H1 (cell line): ENCODE measurements around the gene SLC22A6. TPM values are rescaled to one million over a fixed set of nuclear protein-coding genes. Genes with fewer than 3 reads are reported as not detected.

Experiments used
- CTCF ChIA-PET: fragments of 300-600 bp; sonication (Branson Sonifier 250); formaldehyde crosslinking; loops from one replicate; lab custom pipeline; 2021; ENCODE audit not compliant: partially characterized antibody; lab: Charles Lee
- POLR2A ChIA-PET: fragments of 300-600 bp; sonication (Branson Sonifier 250); formaldehyde crosslinking; loops from one replicate; lab custom pipeline; 2021; ENCODE audit warnings: inconsistent platforms; ENCODE audit not compliant: partially characterized antibody; lab: Charles Lee
- DNase-seq, 2 experiments: peaks; one replicate each; pipeline versions ENCODE4 v3.0.0 to v3.0.0-alpha.2; 2010 to 2022; ENCODE audit warnings: low spot score in 2 of 2, low read depth in 1 of 2, mixed read lengths in 1 of 2
- FAIRE-seq: peaks from 2 replicates; lab custom pipeline; 2011; peaks lifted over from hg19 to GRCh38; lab: Jason Lieb, UNC
- H2AFZ ChIP-seq: 2 replicates; pipeline ENCODE4 v1.8.1; 2012; ENCODE audit warnings: low read length, inconsistent platforms
- H2AK5ac ChIP-seq: 2 replicates; pipeline ENCODE4 v1.6.1; 2013; ENCODE audit warnings: low read depth, low read length
- H2BK120ac ChIP-seq: replicated peaks from 2 replicates; pipeline ENCODE3; 2013; ENCODE audit warnings: low read depth, low read length, inconsistent platforms
- H2BK12ac ChIP-seq: 2 replicates; pipeline ENCODE4 v1.6.1; 2013; ENCODE audit warnings: low read depth, low read length
- H2BK15ac ChIP-seq: 2 replicates; pipeline ENCODE4 v1.6.1; 2013; ENCODE audit warnings: low read length
- H2BK20ac ChIP-seq: 2 replicates; pipeline ENCODE4 v1.6.1; 2013; ENCODE audit warnings: low read length
- H2BK5ac ChIP-seq: 2 replicates; pipeline ENCODE4 v1.6.1; 2013; ENCODE audit warnings: low read depth, low read length
- H3K14ac ChIP-seq: 2 replicates; pipeline ENCODE4 v1.6.1; 2013; ENCODE audit warnings: inconsistent platforms; ENCODE audit not compliant: insufficient read length
- H3K18ac ChIP-seq: 2 replicates; pipeline ENCODE4 v1.6.1; 2013; ENCODE audit warnings: low read length; ENCODE audit errors: extremely low read depth
- H3K23ac ChIP-seq: 2 replicates; pipeline ENCODE4 v1.6.1; 2013; ENCODE audit warnings: inconsistent platforms; ENCODE audit not compliant: insufficient read length
- H3K23me2 ChIP-seq: 2 replicates; pipeline ENCODE4 v1.6.1; 2013; ENCODE audit warnings: low read depth, low read length
- H3K27ac ChIP-seq: 2 replicates; pipeline ENCODE4 v1.6.1; 2011; ENCODE audit warnings: low read depth, low read length, inconsistent platforms
- H3K27me3 ChIP-seq, 4 experiments: replicated peaks in 1 of 4; 1 replicate in 1 of 4; 2 replicates in 3 of 4; pipeline versions ENCODE4 v1.6.1 to v1.8.1; 2011 to 2013; ENCODE audit warnings: low read length in 3 of 4, mild to moderate bottlenecking in 3 of 4, inconsistent platforms in 2 of 4, mixed read lengths in 2 of 4, moderate library complexity in 1 of 4; ENCODE audit not compliant: control insufficient read depth in 3 of 4, insufficient read depth in 3 of 4; ENCODE audit errors: extremely low read depth in 1 of 4
- H3K36me3 ChIP-seq, 4 experiments: 2 replicates each; pipeline versions ENCODE4 v1.6.1 to v1.8.1; 2011 to 2013; ENCODE audit warnings: mild to moderate bottlenecking in 4 of 4, low read length in 3 of 4, moderate library complexity in 2 of 4, control low read depth in 1 of 4, inconsistent platforms in 1 of 4; ENCODE audit not compliant: insufficient read depth in 4 of 4, control insufficient read depth in 2 of 4
- H3K4ac ChIP-seq: replicated peaks from 2 replicates; pipeline ENCODE3; 2013; ENCODE audit warnings: low read length, low read depth, mixed read lengths, inconsistent platforms; ENCODE audit not compliant: insufficient read length
- H3K4me1 ChIP-seq, 4 experiments: replicated peaks in 1 of 4; 1 replicate in 1 of 4; 2 replicates in 3 of 4; pipeline versions ENCODE4 v1.6.1 to v1.8.1; 2011 to 2013; ENCODE audit warnings: low read length in 3 of 4, inconsistent platforms in 2 of 4, mixed read lengths in 1 of 4; ENCODE audit not compliant: insufficient read depth in 4 of 4, control insufficient read depth in 3 of 4
- H3K4me2 ChIP-seq, 2 experiments: 2 replicates each; pipeline versions ENCODE4 v1.6.1 to v1.8.1; 2011 to 2013; ENCODE audit warnings: low read depth in 2 of 2, low read length in 2 of 2, control low read depth in 1 of 2, inconsistent platforms in 1 of 2, mild to moderate bottlenecking in 1 of 2; ENCODE audit not compliant: insufficient read depth in 1 of 2
- H3K4me3 ChIP-seq, 4 experiments: fragments of 200-600, 300-600 bp in 1 of 4; sonication (generic), shearing (Covaris generic), sonication (Bioruptor Twin) in 1 of 4; 2 replicates each; pipeline versions ENCODE4 v1.5.1 to v1.8.1; 2011 to 2016; ENCODE audit warnings: low read length in 4 of 4, low read depth in 3 of 4, control low read depth in 2 of 4, inconsistent platforms in 2 of 4, mild to moderate bottlenecking in 2 of 4, mixed read lengths in 1 of 4, moderate library complexity in 1 of 4; ENCODE audit not compliant: insufficient read depth in 2 of 4; ENCODE audit errors: extremely low read depth in 1 of 4
- H3K56ac ChIP-seq: replicated peaks from 2 replicates; pipeline ENCODE3; 2013; ENCODE audit warnings: low read depth, mild to moderate bottlenecking, mixed read lengths, low read length, inconsistent platforms; ENCODE audit not compliant: insufficient read length
- H3K79me1 ChIP-seq: 2 replicates; pipeline ENCODE4 v1.6.1; 2013; ENCODE audit warnings: low read depth, low read length, control low read depth
- H3K79me2 ChIP-seq, 2 experiments: 2 replicates each; pipeline versions ENCODE4 v1.6.1 to v1.8.1; 2012 to 2013; ENCODE audit warnings: low read length in 2 of 2, mild to moderate bottlenecking in 2 of 2, inconsistent platforms in 1 of 2; ENCODE audit not compliant: insufficient read depth in 2 of 2, control insufficient read depth in 1 of 2
- H3K9ac ChIP-seq, 4 experiments: replicated peaks in 1 of 4; 1 replicate in 1 of 4; 2 replicates in 3 of 4; pipeline versions ENCODE4 v1.6.1 to v1.8.1; 2011 to 2013; ENCODE audit warnings: low read depth in 3 of 4, low read length in 3 of 4, control low read depth in 2 of 4, mild to moderate bottlenecking in 2 of 4, moderate library complexity in 2 of 4, inconsistent platforms in 1 of 4; ENCODE audit errors: extremely low read depth in 1 of 4
- H3K9me3 ChIP-seq, 2 experiments: 2 replicates each; pipeline versions ENCODE4 v1.6.1 to v1.8.1; 2012 to 2013; ENCODE audit warnings: mild to moderate bottlenecking in 2 of 2, moderate library complexity in 2 of 2, control low read depth in 1 of 2, inconsistent platforms in 1 of 2, low read depth in 1 of 2, low read length in 1 of 2, mixed read lengths in 1 of 2; ENCODE audit not compliant: insufficient read depth in 2 of 2
- H4K20me1 ChIP-seq, 2 experiments: replicated peaks in 1 of 2; 2 replicates each; pipeline versions ENCODE3 to v1.8.1; 2011 to 2013; ENCODE audit warnings: inconsistent platforms in 2 of 2, low read length in 2 of 2, mild to moderate bottlenecking in 1 of 2; ENCODE audit not compliant: insufficient read depth in 2 of 2, control insufficient read depth in 1 of 2
- H4K5ac ChIP-seq: 2 replicates; pipeline ENCODE4 v1.6.1; 2013; ENCODE audit warnings: low read length, low read depth, mixed read lengths, inconsistent platforms; ENCODE audit not compliant: insufficient read length
- H4K8ac ChIP-seq: 2 replicates; pipeline ENCODE4 v1.8.0; 2013; ENCODE audit warnings: mild to moderate bottlenecking, moderate library complexity, low read length, inconsistent platforms; ENCODE audit not compliant: insufficient read depth; ENCODE audit errors: extremely low read depth
- H4K91ac ChIP-seq: replicated peaks from 2 replicates; pipeline ENCODE3; 2013; ENCODE audit warnings: low read length, mixed read lengths, inconsistent platforms; ENCODE audit not compliant: insufficient read length
- EZH2 ChIP-seq: fragments of 200-600 bp; sonication (generic); IDR thresholded peaks from 2 replicates; pipeline ENCODE4 v1.7.1; 2012; ENCODE audit warnings: low read depth, mild to moderate bottlenecking, moderate library complexity, low read length, inconsistent platforms; ENCODE audit not compliant: severe bottlenecking
- FOSL1 ChIP-seq: IDR thresholded peaks from 2 replicates; pipeline ENCODE4 v1.6.1; 2011; ENCODE audit warnings: mild to moderate bottlenecking, low read depth, low read length, moderate library complexity; ENCODE audit not compliant: insufficient read depth
- POU5F1 ChIP-seq: IDR thresholded peaks from 2 replicates; pipeline ENCODE4 v1.6.1; 2011; ENCODE audit warnings: low read depth, mild to moderate bottlenecking, low read length, moderate library complexity
- RXRA ChIP-seq: IDR thresholded peaks from 2 replicates; pipeline ENCODE4 v1.6.1; 2011; ENCODE audit warnings: low read depth, mild to moderate bottlenecking, low read length, moderate library complexity; ENCODE audit not compliant: insufficient read depth
- SP2 ChIP-seq: IDR thresholded peaks from 2 replicates; pipeline ENCODE4 v1.6.1; 2012; ENCODE audit warnings: mild to moderate bottlenecking, low read length, inconsistent platforms
- TAF1 ChIP-seq: IDR thresholded peaks from 2 replicates; pipeline ENCODE4 v1.6.1; 2011; ENCODE audit warnings: mild to moderate bottlenecking, low read depth, low read length
- YY1 ChIP-seq: IDR thresholded peaks from 2 replicates; pipeline ENCODE4 v1.6.1; 2011; ENCODE audit warnings: low read depth, mild to moderate bottlenecking, low read length
- WGBS, 2 experiments: shearing (Covaris generic) in 1 of 2; methylation state at CpG; one replicate each; pipeline versions ENCODE4 v1.1.6 to v1.1.7; 2013 to 2015; ENCODE audit warnings: low lambda C conversion rate in 2 of 2, mixed read lengths in 2 of 2, inconsistent platforms in 1 of 2, low coverage in 1 of 2, missing lambda C conversion rate in 1 of 2; ENCODE audit not compliant: insufficient replicate concordance in 2 of 2, insufficient coverage in 1 of 2, insufficient read length in 1 of 2; ENCODE audit errors: extremely low coverage in 1 of 2, missing lambda C conversion rate in 1 of 2; 5-methylcytosine and 5-hydroxymethylcytosine counted together
- polyA plus RNA-seq, 7 experiments: library from polyadenylated mRNA; depleted of rRNA in 3 of 7; stranded (reverse) in 5 of 7; unstranded in 2 of 7; fragments of >200 nt in 5 of 7; fragments of 200-250 nt in 2 of 7; gene quantifications; 1 replicate in 5 of 7; 2 replicates in 1 of 7; 4 replicates in 1 of 7; pipeline versions ENCODE4 v1.2.1 to v1.2.3, GENCODE V29; 2011 to 2013; ENCODE audit warnings: missing spikeins in 2 of 7, mixed read lengths in 2 of 7
- total RNA-seq: library from RNA; stranded (reverse); fragmentation: NEBNext Ultra II Directional; extraction: Animal tissue kit (Norgen Biotek cat#: 25700); gene quantifications from 2 replicates; pipeline ENCODE4 v1.2.1, GENCODE V29; 2021

SLC22A6 gene
- total and polyA plus RNA-seq, 2 of the 8 experiments (the other 6 are each of a cell fraction or from before 2014, with no cell fraction given): not detected

DNA sequence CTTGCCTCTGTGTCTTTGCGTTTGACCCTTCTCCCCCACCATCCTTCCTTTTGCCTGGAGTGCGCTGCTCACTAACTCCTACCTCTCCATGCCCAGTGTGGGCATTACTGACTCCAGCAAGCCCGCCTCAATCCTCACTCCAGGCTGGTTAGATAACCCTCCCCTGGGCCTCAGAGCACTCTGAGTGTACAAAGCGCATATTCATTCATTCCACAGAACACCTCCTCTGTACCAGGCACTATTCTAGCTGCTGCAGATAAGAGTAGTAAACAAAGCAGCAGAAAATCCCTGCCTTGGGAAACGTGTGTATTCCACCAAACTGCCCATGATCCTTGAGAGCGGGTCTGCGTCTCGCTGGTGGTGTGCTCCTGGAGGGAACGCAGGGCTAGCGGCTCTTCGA is 27.7 kb upstream of the SLC22A6 start:
- ChIA-PET CTCF (interaction anchor here (0.6 to 10.2 kb wide), 6 partner anchors 9 to 125 kb away, joined by 3 to 149 read pairs (median 24); no protein-coding TSS in a partner anchor), POLR2A (interaction anchor here (0.7 kb wide), 1 partner anchor 107 kb away, joined by 3 read pairs; no protein-coding TSS in a partner anchor)
- Histone ChIP-seq H3K79me1 (no peaks in the 10 kb centered on the region; the same call in 1 of the 2 replicates), H3K23me2 (no peaks in the 10 kb centered on the region; the same call in 1 of the 2 replicates), H3K4ac (no peak overlapping the region), H2BK12ac (no peak overlapping the region), H3K9ac (no peak overlapping the region), H3K4me2 (no peak overlapping the region), H2BK5ac (no peak overlapping the region), H3K18ac (no peak overlapping the region), H3K79me2 (no peaks in the 10 kb centered on the region), H4K20me1 (no peaks in the 10 kb centered on the region), H2AFZ (no peak overlapping the region), H3K23ac (no peak overlapping the region), H3K14ac (no peak overlapping the region), H3K9me3 (no peaks in the 10 kb centered on the region), H4K5ac (no peak overlapping the region), H2BK120ac (no peak overlapping the region), H3K27ac (no peak overlapping the region), H4K8ac (no peak overlapping the region), H3K56ac (no peak overlapping the region), H3K4me1 (peaks cover 0 to 12% (median 8%) of the 10 kb centered on the region in 4 experiments; a peak in 5 of 7 replicates), H4K91ac (no peak overlapping the region), H2AK5ac (no peak overlapping the region), H3K27me3 (no peaks in the 10 kb centered on the region), H2BK20ac (0 out of 2 replicates have a peak overlapping the region, but pooled peaks have one; percentile 57), H3K36me3 (no peaks in the 10 kb centered on the region), H3K4me3 (no peak overlapping the region), H2BK15ac (no peak overlapping the region)
- DNase-seq (no peak), FAIRE-seq (no peak)
- WGBS, 2 experiments: 93% methylated on average over 11 of the region's 11 CpGs; no CpG with 5 or more reads in 1 of the 2 experiments
- TF ChIP-seq RXRA (no peak), YY1 (no peak), POU5F1 (no peak), FOSL1 (no peak), SP2 (no peak), TAF1 (no peak), EZH2 (no peak)
